Urothelium cell line (cell line): Measurements from ENCODE around the gene TARP.
"Not testable (repeated sequence)": the region's sequence is repeated elsewhere in the genome, so short reads cannot be mapped to it uniquely, and the experiment has no call there.

Experiments used
- DNase-seq: peaks from one replicate; pipeline ENCODE4 v3.0.0; 2011; ENCODE audit warnings: low spot score, mixed read lengths
- FAIRE-seq: peaks from 2 replicates; lab custom pipeline; 2011; peaks lifted over from hg19 to GRCh38; lab: Jason Lieb, UNC

TARP gene

DNA sequence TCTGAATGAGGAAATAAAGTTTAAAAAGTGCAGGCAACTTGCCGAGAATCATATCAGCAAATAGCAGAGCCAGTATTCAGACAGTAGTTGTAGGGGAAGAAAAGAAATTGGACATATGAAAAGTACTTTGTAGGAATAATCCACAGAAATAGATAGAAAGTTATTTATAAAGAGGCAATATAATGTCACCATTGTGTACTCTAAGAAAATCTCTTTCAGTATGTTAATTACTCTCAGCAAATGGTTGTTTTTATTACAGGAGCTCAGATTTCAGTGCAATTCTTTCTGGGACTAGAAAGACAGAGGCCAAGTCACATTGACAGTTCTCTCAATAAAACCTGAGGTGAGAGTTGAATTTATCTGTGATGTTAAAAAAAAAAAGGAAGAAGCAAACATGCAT, 10.2 kb downstream of the TARP start:
- not testable (repeated sequence) for FAIRE-seq, DNase-seq

DNA sequence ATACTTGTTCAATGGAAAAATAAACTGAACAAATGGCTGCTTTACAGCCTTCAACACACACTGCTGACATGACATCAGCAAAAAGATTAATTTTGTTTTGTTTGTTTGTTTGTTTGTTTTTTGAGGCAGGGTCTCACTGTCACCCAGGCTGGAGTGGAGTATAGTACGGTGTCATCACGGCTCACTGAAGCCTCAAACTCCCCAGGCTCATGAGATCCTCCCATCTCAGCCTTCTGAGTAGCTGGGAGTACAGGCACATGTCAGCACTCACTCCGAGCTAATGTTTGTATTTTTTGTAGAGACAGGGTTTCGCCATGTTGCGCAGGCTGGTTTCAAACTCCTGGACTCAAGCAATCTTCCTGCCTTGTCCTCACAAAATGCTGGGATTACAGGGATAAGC, 10.9 kb downstream of the TARP start:
- DNase-seq (no peak), FAIRE-seq (no peak)

DNA sequence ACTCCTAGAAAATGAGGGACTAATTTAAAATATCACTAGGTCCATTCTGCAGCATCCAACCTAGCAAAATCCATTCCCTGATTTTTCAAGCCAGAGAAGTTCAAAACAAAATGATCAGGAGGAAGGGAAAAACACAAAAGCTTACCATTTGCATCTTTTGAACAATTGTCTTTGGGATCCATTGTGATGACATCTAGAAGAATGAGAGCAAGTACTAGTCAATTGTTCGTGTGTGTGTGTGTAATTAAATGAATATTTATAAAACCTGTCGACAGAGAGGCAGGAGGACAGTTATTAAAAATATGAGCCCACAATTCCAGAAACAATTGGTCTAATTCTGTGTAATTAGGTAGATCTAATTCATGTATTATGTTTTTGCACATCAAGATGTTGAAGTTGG, 11.4 kb downstream of the TARP start:
- not testable (repeated sequence) for FAIRE-seq, DNase-seq

DNA sequence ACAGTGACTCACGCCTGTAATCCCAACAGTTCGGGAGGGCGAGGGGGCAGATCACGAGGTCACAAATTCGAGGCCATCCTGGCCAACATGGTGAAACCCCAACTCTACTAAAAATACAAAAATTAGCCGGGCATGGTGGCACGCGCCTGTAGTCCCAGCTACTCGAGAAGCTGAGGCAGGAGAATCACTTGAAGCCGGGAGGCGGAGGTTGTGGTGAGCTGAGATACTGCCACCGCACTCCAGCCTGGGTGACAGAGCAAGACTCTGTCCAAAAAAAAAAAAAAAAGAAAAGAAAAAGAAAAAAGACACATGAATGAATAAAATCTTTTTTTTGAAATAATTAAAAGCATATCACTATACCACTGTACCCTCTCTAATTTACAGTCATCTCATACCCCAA, 11.8 kb downstream of the TARP start:
- not testable (repeated sequence) for DNase-seq, FAIRE-seq

DNA sequence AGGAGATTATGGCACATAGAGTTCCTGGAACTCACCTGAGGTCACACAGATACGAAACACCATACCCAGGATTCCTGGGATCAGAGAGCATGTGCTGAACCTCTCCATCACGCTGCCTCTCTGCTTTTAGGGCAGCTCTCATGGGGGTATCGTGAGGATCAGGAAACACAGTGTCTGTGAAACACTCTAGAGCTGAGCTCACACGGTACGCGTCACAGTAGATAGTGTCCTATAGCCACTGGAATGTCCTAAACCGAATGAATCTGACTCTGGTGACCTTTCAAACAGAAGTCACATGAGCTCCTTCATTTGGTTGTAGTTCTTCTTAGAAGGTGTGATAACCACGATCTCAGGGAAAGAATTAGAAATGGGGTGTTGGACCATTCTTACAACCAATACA, 14.3 kb downstream of the TARP start:
- FAIRE-seq, DNase-seq: not testable (repeated sequence)

DNA sequence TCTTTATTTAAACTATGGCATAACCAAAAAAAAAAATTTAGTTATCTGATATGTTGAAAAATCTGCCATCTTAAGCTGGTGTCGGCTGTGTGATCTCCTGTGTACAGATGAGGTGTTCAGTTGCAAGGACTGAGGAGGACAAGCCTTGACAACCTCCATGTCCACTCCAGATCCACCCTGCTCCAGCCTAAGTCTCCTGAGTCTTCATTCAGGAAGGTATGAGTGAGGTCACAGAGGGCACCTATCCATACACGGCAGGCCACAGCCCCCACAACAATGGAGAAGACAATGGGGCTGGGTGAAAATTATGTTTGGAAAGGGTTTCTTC, 16.1 kb downstream of the TARP start:
- FAIRE-seq (no peak), DNase-seq (no peak)

DNA sequence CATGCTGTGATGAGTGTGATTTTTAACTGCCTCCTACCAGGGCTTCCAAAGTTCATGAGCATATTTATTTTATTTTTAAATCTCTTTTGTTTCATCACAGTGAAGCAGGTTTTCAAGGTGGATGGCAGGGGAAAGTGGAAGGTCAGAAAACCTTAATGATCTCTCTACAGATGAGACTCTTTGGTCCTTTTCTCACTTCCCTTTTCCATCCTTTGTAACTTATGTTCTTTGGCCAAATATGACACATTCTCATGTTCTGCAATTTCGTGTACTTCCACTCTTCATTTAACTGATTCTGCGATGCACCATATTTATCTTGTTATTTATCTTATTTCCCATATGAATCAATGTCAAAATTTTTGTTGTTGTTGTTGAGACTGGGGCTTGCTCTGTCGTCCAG, 23.6 kb downstream of the TARP start:
- not testable (repeated sequence) for DNase-seq, FAIRE-seq

DNA sequence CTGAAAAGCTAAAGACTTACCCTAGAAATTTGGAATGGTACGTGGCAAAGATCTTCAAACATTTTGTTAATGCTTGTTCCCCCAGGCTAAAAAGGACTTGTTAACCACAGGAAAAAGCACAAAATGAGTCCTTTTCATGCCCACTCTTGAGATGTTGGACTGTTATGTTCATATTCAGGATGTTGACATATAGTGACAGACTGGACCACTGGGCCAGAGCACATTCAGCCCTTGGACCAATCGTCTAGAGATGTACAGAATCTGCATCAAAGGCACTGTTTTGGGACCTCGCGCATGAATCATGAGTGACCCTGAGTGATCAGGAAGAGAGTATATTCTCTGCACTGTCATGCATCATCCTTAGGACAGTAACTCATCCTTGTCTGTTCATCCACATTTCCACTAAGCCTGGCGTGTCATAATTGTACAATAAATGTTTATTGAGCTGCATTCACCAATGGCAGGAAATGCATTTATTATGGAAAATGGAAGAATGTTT, 25.3 kb downstream of the TARP start:
- DNase-seq (no peak), FAIRE-seq (no peak)

DNA sequence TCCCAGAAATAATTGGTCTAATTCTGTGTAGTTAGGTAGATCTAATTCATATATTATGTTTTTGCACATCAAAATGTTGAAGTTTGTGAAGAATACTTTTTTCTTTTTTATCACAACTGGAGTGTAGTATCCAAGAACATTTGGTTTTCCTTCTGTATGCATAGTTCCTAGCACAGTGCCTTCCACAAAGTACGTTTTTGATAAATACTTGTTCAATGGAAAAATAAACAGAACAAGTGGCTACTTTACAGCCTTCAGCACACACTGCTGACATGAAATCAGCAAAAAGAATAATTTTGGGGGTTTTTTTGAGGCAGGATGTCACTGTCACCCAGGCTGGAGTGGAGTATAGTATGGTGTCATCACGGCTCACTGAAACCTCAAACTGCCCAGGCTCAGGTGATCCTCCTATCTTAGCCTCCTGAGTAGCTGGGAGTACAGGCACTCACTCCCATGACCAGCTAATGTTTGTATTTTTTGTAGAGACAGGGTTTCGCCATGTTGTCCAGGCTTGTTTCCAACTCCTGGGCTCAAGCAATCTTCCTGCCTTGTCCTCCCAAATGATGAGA, 27.9 kb downstream of the TARP start:
- peak; percentile 67 for FAIRE-seq

DNA sequence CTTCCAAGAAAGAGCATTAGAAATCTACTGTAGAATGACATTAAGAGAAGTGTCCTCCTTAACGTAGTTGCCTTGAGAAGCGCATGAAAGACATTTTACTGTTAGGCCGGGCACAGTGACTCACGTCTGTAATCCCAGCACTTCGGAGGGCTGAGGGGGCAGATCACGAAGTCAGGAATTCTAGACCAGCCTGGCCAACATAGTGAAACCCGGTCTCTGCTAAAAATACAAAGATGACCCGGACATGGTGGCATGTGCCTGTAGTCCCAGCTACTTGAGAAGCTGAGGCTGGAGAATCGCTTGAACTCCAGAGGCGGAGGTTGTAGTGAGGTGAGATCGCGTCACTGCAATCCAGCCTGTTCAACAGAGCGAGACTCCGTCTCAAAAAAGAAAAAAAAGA, 28.9 kb downstream of the TARP start:
- FAIRE-seq = no peak
- no peak for DNase-seq

More for the DNA sequence above, 27.9 kb downstream of the TARP start:
- DNase-seq = no peak

DNA sequence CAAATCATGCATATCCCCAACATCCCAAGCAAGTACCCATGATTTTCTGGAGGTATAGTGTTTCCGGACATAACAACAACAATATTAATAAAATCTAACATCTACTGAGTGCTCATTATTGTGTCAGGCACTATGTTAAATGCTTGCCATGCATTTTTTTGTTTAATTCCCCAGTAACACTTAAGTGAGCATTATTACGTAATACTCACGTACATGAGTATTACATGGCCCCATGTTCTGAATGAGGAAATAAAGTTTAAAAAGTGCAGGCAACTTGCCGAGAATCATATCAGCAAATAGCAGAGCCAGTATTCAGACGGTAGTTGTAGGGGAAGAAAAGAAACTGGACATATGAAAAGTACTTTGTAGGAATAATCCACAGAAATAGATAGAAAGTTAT, 30.1 kb downstream of the TARP start:
- not testable (repeated sequence) for DNase-seq, FAIRE-seq

DNA sequence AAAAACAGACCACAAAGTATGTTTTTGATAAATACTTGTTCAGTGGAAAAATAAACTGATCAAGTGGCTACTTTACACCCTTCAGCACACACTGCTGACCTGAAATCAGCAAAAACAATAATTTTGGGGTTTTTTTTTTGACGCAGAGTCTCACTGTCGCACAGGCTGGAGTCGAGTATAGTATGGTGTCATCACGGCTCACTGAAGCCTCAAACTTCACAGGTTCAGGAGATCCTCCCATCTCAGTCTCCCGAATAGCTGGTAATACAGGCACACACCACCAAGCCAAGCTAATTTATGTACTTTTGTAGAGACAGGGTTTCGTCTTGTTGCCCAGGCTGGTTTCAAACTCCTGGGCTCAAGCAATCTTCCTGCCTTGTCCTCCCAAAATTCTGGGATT, 30.6 kb downstream of the TARP start:
- DNase-seq (no peak), FAIRE-seq (no peak)

DNA sequence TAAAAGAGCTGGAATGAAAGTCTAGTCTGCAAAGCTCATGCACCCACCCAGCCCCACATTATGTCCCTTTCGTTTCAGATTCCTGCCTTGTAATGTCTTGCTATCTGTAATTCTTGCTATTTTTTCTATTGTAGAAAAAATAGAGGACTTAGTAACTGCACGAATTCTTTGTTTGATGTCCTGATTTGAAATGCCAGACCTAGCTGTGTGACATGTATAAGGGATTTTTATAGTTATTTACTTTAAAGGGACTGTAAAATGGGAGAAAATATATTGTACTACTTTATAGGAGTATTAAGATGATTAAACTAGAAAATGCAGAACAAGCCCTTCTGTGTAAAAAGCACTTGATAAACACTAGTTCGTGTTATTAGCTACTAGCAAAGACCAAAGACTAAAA, 32.4 kb downstream of the TARP start:
- no peak for DNase-seq
- FAIRE-seq = no peak

DNA sequence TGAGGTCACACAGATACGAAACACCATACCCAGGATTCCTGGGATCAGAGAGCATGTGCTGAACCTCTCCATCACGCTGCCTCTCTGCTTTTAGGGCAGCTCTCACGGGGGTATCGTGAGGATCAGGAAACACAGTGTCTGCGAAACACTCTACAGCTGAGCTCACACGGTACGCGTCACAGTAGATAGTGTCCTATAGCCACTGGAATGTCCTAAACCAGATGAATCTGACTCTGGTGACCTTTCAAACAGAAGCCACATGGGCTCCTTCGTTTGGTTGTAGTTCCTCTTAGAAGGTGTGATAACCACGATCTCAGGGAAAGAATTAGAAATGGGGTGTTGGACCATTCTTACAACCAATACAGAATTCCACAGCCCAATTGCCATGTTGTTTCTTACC, 34.3 kb downstream of the TARP start:
- not testable (repeated sequence) for FAIRE-seq, DNase-seq

DNA sequence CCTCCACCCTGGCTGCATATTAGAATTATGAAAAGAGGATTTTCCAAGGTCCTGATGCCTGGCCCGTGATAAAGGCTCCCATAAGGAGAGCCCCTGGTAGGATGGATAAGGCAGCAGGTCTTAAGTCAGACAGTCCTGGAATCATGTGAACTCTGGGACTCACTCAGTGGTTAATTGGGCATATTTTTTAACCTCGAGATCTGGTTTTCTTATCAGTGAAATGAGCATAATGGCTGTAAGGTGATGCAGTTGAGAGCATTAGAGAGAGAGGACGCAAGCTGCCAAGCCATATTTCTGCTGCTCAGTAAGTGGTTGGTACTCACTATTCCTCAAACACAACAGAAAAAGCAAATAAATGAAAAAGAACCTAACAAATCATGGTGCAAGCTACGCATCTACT, 37.8 kb downstream of the TARP start:
- DNase-seq (no peak), FAIRE-seq (no peak)

DNA sequence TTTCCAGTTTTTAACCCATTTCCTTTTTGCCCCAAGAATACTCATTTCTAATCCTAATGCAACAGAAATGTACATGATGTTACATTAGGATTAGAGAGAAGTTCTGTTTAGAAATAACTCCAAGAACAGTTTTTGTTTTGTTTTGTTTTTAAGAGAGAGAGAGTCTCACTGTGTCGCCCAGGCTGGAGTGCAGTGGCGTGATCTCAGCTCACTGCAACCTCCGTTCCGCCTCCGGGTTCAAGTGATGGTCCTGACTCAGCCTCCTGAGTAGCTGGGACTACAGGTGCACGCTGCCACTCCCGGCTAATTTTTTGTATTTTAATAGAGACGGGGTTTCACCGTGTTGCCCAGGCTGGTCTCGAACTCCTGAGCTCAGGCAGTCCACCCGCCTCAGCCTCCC, 38.7 kb downstream of the TARP start:
- not testable (repeated sequence) for DNase-seq, FAIRE-seq

DNA sequence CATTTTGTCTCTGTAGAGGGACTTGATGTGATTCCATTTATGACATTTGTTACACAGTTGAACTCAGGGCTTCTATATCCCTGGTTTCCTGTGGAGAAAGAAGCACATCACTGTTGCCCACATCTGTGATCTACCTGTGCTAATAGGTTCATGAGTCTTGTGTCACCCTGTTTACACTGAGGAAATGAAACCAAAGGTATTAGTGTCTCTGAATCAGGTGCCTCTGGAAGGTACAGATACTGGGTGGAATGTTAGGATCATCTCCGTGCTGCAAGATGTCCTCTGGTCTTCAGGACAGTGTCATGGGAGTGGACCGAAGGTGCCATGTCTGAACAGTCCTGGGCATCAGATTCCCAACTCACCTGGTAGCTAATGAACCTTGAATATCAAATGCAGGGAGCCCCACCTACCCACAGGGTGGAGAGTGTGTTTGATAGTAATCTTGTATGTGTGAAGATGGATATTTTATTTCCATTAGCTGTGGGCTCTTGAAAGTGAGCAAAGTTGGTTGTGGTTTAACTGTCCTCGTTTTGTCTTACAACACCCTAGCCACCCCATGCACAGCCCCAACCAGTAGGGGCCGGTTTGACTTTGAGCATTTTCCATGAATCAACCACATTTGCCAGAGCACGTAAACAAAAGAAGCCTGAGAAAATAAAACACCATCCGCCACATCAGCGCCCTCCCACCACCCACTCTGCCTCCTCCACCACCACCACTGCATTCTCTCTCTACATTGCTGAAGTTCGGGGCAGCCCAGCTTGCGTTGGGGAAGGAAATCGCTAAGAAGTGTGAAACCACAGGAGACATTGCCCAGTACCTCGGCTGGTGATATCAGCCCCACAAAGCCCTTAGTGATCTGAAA, 40.7 kb downstream of the TARP start:
- FAIRE-seq (peak; percentile 63), DNase-seq (no peak)

DNA sequence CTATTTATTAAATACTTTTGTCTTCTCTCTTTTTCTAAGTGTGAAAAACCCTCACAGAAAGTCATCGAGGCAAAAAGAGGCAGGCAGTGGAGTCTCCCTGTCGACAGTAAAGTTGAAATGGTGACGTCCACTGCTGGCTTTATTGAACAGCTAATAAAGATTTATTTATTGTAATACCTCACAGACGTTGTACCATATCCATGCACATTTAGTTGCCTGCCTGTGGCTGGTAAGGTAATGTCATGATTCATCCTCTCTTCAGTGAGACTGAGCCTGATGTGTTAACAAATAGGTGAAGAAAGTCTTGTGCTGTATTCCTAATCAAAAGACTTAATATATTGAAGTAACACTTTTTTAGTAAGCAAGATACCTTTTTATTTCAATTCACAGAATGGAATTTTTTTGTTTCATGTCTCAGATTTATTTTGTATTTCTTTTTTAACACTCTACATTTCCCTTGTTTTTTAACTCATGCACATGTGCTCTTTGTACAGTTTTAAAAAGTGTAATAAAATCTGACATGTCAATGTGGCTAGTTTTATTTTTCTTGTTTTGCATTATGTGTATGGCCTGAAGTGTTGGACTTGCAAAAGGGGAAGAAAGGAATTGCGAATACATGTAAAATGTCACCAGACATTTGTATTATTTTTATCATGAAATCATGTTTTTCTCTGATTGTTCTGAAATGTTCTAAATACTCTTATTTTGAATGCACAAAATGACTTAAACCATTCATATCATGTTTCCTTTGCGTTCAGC, 43.4 kb downstream of the TARP start:
- no peak for FAIRE-seq
- DNase-seq = no peak

DNA sequence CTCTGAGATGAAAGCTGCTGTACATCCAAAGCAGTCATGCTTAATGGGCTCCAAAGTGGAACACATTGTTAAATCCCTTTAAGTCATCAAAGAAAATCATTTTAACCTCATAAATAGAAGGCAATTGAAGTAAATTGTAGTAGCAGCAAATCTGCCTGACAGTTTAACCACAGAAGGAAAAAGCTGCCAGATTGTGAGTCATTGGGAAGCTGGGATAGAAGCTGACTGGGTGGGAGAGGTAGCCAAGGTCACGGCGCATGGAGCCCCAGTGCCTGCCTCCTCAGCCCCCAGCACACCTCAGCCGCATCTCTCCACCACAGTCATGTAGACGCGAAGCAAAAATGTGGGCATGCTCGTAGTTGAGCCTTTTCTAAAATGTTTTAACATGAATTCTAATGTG, 44.0 kb downstream of the TARP start:
- DNase-seq (peak; percentile 15), FAIRE-seq (no peak)

DNA sequence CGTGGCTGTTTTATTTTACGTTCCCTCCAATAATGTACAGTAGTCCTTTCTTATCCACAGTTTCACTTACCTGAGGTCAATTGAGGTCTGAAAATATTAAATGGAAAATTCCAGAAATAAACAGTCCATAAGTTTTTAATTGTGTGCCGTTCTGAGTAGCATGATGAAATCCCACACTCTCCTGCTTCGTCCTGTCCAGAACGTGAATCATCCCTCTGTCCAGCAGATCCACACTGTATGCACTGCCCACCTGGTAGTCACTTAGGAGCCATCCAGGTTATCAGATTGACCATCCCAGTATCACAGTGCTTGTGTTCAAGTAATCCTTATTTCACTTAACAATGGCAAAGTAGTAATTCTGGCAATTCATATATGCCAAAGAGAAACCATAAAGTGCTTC, 49.0 kb downstream of the TARP start:
- DNase-seq = no peak
- no peak for FAIRE-seq

DNA sequence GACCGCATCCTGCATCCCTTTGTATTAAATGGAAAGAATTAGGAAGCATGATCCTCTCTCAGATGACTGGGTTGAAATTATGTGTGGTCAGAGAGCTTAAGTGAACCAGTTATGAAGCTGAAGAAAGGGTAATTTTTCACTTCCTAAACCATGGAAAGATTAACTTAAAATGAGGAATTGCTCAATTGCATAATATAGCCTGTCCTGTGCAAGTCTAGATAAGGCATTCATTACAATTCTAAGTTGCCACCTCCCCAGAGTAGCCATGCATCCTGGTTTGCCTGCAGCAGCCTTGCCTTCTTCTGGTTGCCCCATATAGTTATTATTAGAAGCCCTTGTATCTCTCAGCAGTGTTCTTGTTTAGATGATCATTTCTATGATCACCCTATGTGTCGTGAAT, 50.1 kb downstream of the TARP start:
- no peak for DNase-seq
- no peak for FAIRE-seq
